GM12891 (cell line): ENCODE data around the gene MTERF2.
A peak's percentile ranks its signal among the peaks of the same experiment; 100 is the strongest.

Experiments used
- DNase-seq: peaks from one replicate; pipeline ENCODE4 v3.0.0; 2011; ENCODE audit warnings: low spot score; ENCODE audit not compliant: insufficient read length
- FAIRE-seq: peaks from 2 replicates; lab custom pipeline; 2011; peaks lifted over from hg19 to GRCh38; lab: Jason Lieb, UNC
- PAX5 ChIP-seq: IDR thresholded peaks from 2 replicates; pipeline ENCODE4 v1.6.1; 2011; ENCODE audit warnings: low read length, moderate library complexity, mild to moderate bottlenecking; ENCODE audit not compliant: insufficient read depth, severe bottlenecking
- POLR2A ChIP-seq: IDR thresholded peaks from 2 replicates; pipeline ENCODE4 v1.6.1; 2011; ENCODE audit warnings: low read depth, low read length, control low read depth
- POLR2AphosphoS5 ChIP-seq: IDR thresholded peaks from 2 replicates; pipeline ENCODE4 v1.6.1; 2011; ENCODE audit warnings: low read depth, low read length, control low read depth
- POU2F2 ChIP-seq: IDR thresholded peaks from 2 replicates; pipeline ENCODE4 v1.6.1; 2011; ENCODE audit warnings: low read depth, mild to moderate bottlenecking, control low read depth, low read length, moderate library complexity
- SPI1 ChIP-seq: IDR thresholded peaks from 2 replicates; pipeline ENCODE4 v1.6.1; 2011; ENCODE audit warnings: low read depth, low read length, control low read depth
- TAF1 ChIP-seq: IDR thresholded peaks from 2 replicates; pipeline ENCODE4 v1.6.1; 2011; ENCODE audit warnings: low read depth, low read length, control low read depth

MTERF2 gene

GRCh38 chr12:106975993-106976658 lies 10.8 kb downstream of the MTERF2 start:
- peak; percentile 33 for FAIRE-seq
- TF ChIP-seq TAF1 (no peak), PAX5 (no peak), POU2F2 (no peak), POLR2AphosphoS5 (no peak), POLR2A (no peak), SPI1 (no peak)
- no peak for DNase-seq

GRCh38 chr12:106975098-106975497 lies 11.8 kb downstream of the MTERF2 start:
- no peak for TF ChIP-seq TAF1
- TF ChIP-seq PAX5: no peak
- no peak for TF ChIP-seq POLR2A
- TF ChIP-seq SPI1: no peak
- no peak for TF ChIP-seq POU2F2
- TF ChIP-seq POLR2AphosphoS5: no peak
- DNase-seq (no peak), FAIRE-seq (no peak)

GRCh38 chr12:106974511-106974910 lies 12.4 kb downstream of the MTERF2 start:
- peak; percentile 51 for FAIRE-seq
- DNase-seq: no peak

GRCh38 chr12:106973545-106973944 lies 13.4 kb downstream of the MTERF2 start:
- DNase-seq (no peak), FAIRE-seq (no peak)
- no peak for TF ChIP-seq TAF1
- TF ChIP-seq POU2F2: no peak
- TF ChIP-seq POLR2AphosphoS5: no peak
- TF ChIP-seq POLR2A: no peak
- TF ChIP-seq SPI1: no peak
- TF ChIP-seq PAX5: no peak

More at GRCh38 chr12:106974511-106974910, 12.4 kb downstream of the MTERF2 start:
- no peak for TF ChIP-seq POLR2AphosphoS5
- no peak for TF ChIP-seq POU2F2
- TF ChIP-seq POLR2A: no peak
- TF ChIP-seq PAX5: no peak
- TF ChIP-seq TAF1: no peak
- no peak for TF ChIP-seq SPI1

GRCh38 chr12:106971065-106971464 lies 15.9 kb downstream of the MTERF2 start:
- DNase-seq (no peak), FAIRE-seq (peak; percentile 68)
- TF ChIP-seq TAF1 (no peak), SPI1 (no peak), PAX5 (no peak), POLR2A (no peak), POLR2AphosphoS5 (no peak), POU2F2 (no peak)

GRCh38 chr12:106964526-106964925 lies 22.4 kb downstream of the MTERF2 start:
- FAIRE-seq: no peak
- no peak for DNase-seq
- TF ChIP-seq PAX5 (no peak), SPI1 (no peak), POLR2AphosphoS5 (no peak)

- DNase-seq (no peak), FAIRE-seq (no peak)
- TF ChIP-seq PAX5: no peak
- no peak for TF ChIP-seq POU2F2
- no peak for TF ChIP-seq TAF1
- TF ChIP-seq POLR2AphosphoS5: no peak
- no peak for TF ChIP-seq POLR2A
- TF ChIP-seq SPI1: no peak
Observed at GRCh38 chr12:106962286-106962685, 24.7 kb downstream of the MTERF2 start.

- FAIRE-seq: no peak
- TF ChIP-seq POLR2A: no peak
- TF ChIP-seq PAX5: no peak
- TF ChIP-seq POLR2AphosphoS5: no peak
- no peak for TF ChIP-seq SPI1
- no peak for TF ChIP-seq TAF1
- no peak for TF ChIP-seq POU2F2
Observed at GRCh38 chr12:106960443-106960842, 26.5 kb downstream of the MTERF2 start.

GRCh38 chr12:106957583-106957982 lies 29.4 kb downstream of the MTERF2 start:
- FAIRE-seq (peak; percentile 41), DNase-seq (no peak)
- TF ChIP-seq PAX5 (no peak), POLR2A (no peak), POU2F2 (no peak), POLR2AphosphoS5 (no peak), SPI1 (no peak), TAF1 (no peak)

More at GRCh38 chr12:106960443-106960842, 26.5 kb downstream of the MTERF2 start:
- no peak for DNase-seq

GRCh38 chr12:106956048-106956578 lies 30.8 kb downstream of the MTERF2 start:
- TF ChIP-seq POLR2AphosphoS5 (no peak), POU2F2 (no peak), TAF1 (no peak), SPI1 (no peak), PAX5 (no peak), POLR2A (no peak; the same call in 1 of the 2 replicates)
- FAIRE-seq (peak; percentile 13), DNase-seq (peak; percentile 54)
